Stimulated activated CD8-positive, alpha-beta memory T cell treated with anti-CD3 and anti-CD28 coated beads, Interleukin-12 subunit alpha, Interleukin-12 subunit beta, amount 100 ng/mL, for 1 hour (primary cell): ENCODE results near the gene ITGA8.
"Not testable (repeated sequence)": the region's sequence is repeated elsewhere in the genome, so short reads cannot be mapped to it uniquely, and the experiment has no call there.

Source experiments
- DNase-seq: peaks from one replicate; pipeline ENCODE4 v3.0.0-alpha.2; 2020; ENCODE audit warnings: low read depth

Gene ITGA8

GRCh38 chr10:15678851-15679250, 40.9 kb downstream of the ITGA8 start:
- no peak for DNase-seq

DNA sequence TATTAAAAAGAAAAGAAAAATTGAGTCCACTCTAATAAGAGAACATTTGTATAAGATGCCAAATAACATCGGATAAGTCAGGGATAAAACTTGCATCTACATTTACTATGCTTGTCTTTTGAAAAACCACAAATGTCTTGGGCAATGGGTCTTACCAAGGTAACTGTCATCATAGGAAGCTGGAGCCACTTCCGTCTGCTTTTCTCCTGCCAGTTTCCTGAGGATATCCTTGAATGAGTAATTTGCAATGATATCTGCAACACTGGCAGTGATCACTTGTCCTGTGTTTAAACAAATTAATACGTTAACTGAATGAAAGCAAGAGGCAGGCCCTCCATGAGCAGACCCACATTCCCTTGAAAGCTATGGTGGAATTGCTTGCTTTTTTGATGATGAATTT, 47.3 kb downstream of the ITGA8 start:
- no peak for DNase-seq

DNA sequence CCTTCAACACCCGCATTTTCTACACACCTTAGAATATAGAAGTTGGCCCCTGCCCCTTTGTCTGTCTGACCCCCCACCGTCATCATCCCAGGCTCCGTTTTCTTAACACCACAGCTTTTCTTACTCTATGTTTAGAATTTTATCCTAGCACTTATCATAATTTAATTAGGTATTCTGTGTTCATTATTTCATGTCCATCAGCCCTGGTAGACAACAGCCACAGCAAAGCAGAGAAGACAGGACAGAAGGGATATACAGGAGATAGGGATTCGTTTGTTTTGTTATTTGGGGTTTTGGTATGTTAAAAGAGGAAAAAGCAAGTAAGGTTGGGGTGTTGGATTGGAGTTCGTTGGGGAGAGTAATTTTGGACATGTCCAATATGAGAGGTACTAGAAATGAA, 48.8 kb downstream of the ITGA8 start:
- no peak for DNase-seq

DNA sequence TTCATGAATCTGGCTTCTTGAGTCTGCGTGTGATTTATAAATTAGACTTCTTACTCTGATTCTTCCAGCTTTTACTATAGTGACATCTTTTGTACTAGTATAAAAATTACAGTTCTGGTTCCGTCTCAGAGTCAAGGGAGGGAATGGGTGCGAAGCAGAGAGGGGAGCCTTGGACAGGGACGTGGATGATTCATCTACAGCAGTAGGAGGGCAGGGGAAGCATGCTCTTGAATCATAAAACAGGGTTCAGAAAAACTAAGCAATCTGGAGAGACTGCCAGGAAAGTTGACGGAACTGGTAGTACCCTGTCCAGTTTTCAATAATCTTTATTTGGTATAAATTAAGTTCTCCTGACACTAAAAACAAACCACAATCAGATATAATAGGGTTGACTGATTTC, 58.1 kb downstream of the ITGA8 start:
- DNase-seq = no peak

DNA sequence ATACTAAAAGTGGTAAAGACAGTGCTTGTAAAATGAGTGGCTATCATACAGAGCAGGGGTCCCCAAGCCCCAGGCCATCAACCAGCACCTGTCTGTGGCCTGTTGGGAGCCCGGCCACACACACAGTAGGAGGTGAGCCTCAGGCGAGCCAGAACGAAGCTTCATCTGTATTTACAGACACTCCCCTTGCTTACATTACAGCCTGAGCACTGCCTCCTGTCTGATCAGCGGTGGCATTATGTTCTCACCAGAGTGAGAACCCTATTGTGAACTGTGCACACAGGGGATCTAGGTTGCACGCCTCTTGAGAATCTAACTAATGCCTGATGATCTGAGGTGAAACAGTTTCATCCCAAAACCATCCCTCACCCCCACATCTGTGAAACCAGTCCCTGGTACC, 58.7 kb downstream of the ITGA8 start:
- DNase-seq = no peak

DNA sequence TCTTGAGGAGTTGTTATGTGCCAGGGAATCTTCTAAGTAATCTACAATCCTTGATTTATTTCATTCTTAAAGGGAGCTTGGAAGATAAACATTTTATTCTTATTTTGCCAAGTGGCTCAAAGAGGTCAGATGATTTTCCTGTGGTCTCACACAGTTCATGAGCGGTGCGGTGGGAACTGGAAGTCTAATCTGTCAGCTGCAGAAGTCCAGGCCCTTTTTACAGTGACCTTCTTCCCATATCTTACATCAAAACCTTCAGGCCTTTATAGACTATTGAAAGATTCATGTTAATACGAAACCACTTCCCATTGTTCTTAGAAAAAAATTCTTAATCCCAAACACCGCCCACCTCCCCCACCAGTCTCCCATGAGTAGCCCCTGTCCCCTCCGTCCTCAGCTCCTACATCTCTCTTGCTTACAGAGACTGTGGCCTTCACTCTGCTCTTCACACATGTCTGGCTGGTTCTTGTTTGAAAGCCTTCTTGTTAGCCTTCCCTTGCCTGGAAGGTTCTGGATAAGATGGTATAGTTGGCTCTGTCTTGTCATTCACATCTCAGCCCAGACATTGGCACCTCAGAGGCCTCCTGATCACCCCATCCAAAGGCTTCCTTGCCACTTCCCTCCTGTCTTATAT, 61.5 kb downstream of the ITGA8 start:
- DNase-seq = no peak

DNA sequence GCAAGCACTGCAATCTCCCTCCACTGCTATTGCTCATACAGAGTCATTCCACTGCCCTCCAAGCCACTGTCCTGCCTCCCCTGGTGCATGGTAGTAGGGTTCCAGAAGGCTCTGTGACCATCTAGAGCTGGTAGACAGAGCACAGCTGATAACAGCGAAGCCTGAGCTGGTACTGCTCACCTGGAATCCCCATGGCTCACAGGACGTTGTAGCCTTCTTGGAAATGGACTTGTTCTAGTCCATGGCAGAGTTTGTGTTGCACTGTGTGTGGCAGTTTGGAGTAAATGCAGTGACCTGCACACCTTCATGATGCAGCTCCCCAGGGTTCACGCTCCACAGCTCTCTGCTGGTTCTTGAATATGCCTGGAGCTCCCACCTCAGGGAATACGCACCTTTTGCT, 67.0 kb downstream of the ITGA8 start:
- no peak for DNase-seq

DNA sequence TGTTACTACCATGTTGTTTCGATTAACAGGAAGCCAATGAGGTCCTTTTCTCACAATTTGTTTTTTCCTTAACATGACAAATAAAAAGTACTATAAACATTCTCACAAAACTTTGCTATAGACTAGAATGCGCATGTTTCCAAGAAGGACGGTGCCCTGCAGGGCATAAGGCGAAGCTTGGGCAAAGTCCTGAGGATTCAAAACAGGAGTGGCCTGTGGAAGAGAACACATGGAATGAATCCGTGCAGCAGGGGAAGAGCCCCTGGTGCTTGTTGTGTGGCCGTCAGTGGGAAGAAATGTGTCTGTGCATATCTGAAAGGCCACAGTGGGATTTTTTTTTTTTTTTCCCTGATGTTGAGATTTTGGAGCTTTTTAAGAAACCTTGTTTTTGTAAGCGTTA, 67.6 kb downstream of the ITGA8 start:
- no peak for DNase-seq

DNA sequence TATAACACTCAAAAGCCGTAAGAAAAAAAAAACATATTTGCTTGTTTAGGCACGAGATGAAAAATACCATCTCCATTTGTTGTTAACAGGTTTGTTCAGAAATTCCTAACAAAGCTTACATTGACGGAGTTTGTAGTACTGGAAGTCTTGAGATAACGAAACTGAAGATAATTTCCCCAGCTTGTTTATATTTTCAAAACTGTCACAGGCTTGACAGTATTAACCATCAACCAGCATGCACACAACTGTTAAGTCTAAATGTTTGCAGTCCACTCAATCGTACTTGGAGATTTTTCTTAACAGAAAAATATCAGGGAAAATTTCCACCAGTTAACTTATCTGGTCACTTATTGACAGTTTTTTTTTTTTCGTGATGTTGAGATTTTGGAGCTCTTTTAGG, 68.5 kb downstream of the ITGA8 start:
- DNase-seq = no peak

DNA sequence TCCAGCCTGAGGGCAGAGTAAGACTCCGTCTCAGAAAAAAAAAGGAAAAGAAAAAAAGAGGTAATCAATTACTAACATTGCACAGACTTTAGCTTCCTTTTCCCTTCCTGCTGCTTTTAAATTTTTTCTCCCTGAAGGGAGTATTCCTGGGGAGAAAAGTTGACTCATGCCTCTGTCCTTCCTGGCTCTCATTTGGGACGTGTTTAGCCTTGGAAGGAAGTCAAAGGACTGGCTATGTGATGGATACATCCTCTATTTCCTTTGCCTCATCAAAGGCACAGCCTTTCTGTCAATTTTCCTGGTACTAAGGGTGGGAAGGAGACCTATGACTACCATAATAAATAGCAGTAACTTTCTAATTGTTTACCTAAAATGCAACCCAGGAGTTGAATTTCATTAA, 77.6 kb downstream of the ITGA8 start:
- no peak for DNase-seq

DNA sequence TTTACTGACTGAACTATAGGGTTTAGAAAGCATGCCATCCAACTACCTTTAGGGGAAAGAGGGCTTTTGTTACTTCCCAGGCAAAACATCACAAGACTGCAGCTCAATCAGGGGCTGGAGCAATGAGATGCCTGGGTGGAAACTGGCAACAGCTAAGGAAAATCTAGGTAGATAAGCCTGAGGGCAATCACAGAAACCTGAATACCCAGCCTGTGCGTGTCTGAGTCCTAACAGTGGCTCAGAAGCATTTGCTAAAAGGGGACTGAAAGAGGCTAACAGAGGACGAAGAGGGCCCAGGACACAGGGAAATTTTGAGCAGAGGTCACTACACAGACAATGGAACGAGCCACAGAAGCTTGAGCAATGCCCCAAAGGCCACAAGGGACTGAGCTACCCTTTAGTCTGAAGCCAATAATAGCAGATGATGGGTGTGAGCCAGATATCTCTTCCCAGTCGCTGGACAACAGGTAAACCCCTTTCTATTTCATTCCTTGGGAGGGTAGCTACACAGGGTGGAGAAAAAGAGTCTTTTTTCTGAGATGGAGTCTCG, 79.1 kb downstream of the ITGA8 start:
- no peak for DNase-seq

DNA sequence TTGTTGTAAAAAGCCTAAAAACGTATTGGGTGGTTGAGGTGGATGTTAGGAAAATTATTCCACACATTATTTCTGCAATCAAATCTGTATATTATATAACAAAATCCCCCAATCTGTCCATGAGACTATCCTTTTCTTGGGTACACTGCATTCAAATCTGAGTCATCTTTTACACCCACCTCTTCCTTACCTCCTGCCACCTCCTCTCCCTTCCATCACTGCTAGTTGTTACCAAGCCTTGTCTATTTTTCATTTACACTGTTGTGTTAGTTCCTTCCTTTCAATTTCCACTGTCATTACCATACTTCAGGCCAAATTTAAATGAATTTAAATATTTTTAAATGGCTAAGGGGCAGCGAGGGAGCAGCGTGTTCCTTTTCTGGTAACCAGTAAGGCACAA, 83.3 kb downstream of the ITGA8 start:
- DNase-seq = no peak

GRCh38 chr10:15632456-15633091, 87.1 kb downstream of the ITGA8 start:
- no peak for DNase-seq

GRCh38 chr10:15631205-15631604, 88.5 kb downstream of the ITGA8 start:
- not testable (repeated sequence) for DNase-seq

GRCh38 chr10:15630353-15630752, 89.4 kb downstream of the ITGA8 start:
- DNase-seq = no peak

GRCh38 chr10:15627617-15628196, 92.0 kb downstream of the ITGA8 start:
- DNase-seq = no peak

DNA sequence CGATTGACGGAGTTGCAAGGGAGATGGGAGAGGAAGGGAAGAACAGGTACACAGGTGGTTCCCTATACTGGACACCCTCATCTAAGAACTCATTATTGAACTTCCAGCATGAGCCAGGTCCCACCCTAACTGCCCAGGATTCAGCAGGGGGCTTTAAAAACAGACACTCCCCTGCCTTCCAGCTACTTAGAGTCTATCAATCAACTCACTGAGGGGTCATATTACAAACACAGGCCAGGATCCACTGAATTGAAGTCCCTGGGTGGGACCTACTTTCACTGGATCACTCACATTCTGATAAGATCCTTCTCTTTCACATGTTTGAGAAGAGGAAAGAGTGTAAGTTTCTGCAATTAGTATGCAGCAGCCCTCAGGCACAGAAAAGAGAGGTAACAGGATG, 92.8 kb downstream of the ITGA8 start:
- DNase-seq = no peak

DNA sequence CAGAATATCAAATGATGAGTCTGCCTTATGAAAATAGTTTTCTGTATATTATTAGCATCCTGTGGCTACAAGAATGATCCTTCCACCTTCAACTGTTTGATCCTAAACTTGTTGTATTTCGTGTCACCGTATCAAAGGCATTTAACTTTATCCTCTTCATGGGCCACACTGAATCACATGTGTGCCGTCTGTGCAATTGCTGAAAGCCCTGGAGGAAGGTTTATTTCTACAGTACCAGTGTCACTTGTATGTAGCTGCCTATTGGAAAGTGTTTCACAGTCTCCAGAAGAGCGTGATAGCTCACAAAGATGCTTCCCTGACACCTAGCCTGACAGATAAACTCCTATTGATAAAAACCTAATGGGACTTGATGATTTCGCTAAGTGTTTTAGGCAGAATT, 94.5 kb downstream of the ITGA8 start:
- no peak for DNase-seq

DNA sequence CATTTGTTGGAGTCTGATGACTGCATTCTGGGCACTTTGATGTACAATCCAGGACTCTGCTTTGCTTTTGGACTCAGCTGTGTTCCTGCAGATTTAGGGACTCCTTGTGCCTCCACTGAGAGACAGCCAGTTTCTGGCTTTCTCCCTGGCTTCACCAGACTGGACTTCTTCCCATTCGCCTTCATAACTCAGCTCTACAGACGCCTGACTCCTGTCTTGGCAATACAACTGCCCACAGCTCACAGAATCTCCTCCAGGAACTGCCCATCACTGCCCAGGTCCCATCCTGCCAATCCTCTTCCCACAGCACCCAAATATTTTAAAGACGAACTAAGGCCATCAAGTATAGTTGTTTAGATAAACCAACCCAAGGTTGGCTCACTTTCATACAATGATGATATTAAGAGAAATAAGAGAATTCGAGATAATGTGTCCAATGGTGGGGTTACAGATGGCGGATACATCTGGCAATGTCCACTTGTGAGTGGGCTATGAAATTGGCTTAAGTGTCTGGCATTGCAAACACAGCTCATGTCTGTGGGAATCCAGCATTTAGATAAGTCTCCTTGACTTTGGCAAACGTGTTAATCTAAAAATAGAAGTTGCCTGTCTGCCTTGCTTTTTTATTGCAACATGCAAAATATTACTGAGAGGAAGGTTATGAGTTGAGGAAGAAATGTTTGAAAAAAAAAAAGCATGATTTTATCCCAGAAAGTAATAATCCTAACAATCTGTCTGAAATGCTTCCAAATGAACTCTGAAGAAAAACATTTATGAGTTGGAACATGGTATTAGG, 95.1 kb downstream of the ITGA8 start:
- no peak for DNase-seq

DNA sequence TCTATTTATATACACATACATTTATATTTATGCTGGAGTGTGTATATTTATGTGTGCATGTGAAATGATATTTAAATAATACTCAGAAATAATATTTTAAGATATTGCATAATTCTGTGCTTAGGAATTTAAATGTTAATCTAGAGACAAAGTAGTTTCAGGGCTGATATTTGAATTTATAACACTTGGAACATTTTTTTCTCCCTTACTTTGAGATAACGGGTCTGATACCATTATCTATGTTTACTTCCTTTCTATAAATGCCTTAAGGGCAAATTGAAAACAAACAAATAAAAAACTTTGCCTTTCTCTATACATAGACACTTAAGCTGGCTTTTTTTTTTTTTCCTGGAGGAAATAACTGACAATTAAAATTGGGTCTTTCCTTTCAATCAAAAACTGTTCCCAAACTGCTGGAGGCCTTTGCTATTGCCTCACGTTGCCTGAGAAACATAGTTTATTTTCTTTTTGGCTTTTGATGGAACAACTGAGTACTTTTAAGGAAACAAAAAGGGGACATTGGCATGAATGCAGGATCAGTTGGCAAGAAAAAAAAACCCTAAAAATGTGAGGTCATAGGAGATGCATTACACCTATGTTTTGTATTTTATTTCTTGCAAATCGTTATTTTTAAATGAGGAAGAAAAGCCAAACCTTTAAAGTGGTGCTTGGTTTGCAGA, 98.7 kb downstream of the ITGA8 start:
- no peak for DNase-seq

GRCh38 chr10:15620337-15620736, 99.4 kb downstream of the ITGA8 start:
- no peak for DNase-seq

GRCh38 chr10:15609246-15609645, 110.5 kb downstream of the ITGA8 start:
- DNase-seq = no peak
